Effector memory CD4-positive, alpha-beta T cell (primary cell): ENCODE data around the gene ERO1A.
"Not testable (repeated sequence)": the region's sequence is repeated elsewhere in the genome, so short reads cannot be mapped to it uniquely, and the experiment has no call there.

Source experiments
- DNase-seq, 3 donors: peaks; one replicate each; pipeline ENCODE4 v3.0.0-alpha.2; 2020
- H3K27ac ChIP-seq: 2 replicates; pipeline ENCODE4 v1.7.0; 2013; ENCODE audit warnings: mild to moderate bottlenecking, low read length, moderate library complexity; ENCODE audit not compliant: insufficient read depth, poor library complexity, severe bottlenecking
- H3K27me3 ChIP-seq: replicated peaks from 2 replicates; pipeline ENCODE4 v1.7.0; 2013; ENCODE audit warnings: mild to moderate bottlenecking, low read length; ENCODE audit not compliant: insufficient read depth, control insufficient read depth, poor library complexity, severe bottlenecking
- H3K36me3 ChIP-seq: 2 replicates; pipeline ENCODE4 v1.7.0; 2013; ENCODE audit warnings: mild to moderate bottlenecking, low read length, moderate library complexity; ENCODE audit not compliant: control insufficient read depth, insufficient read depth
- H3K4me1 ChIP-seq: 2 replicates; pipeline ENCODE4 v1.7.0; 2013; ENCODE audit warnings: low read length, mild to moderate bottlenecking; ENCODE audit not compliant: control insufficient read depth, insufficient read depth, poor library complexity, severe bottlenecking
- H3K4me3 ChIP-seq: 2 replicates; pipeline ENCODE4 v1.7.0; 2013; ENCODE audit warnings: low read length, low read depth, mild to moderate bottlenecking; ENCODE audit not compliant: insufficient read depth, poor library complexity, severe bottlenecking
- H3K9me3 ChIP-seq: 2 replicates; pipeline ENCODE4 v1.7.0; 2013; ENCODE audit warnings: mild to moderate bottlenecking, low read length, moderate library complexity; ENCODE audit not compliant: control insufficient read depth
- total RNA-seq, 3 donors: gene quantifications; one replicate each; lab custom pipeline; 2026; lab: John Stamatoyannopoulos, UW

The ERO1A gene
- total RNA-seq, result 89.0 to 143 (median 103) reads per million in 3 donors

- Histone ChIP-seq H3K36me3 (no peaks in the 10 kb centered on the region), H3K9me3 (no peaks in the 10 kb centered on the region), H3K27me3 (no peaks in the 10 kb centered on the region), H3K27ac (peak within 1 kb of the TSS; percentile 80), H3K4me1 (peaks cover 5% of the 10 kb centered on the region), H3K4me3 (peak within 1 kb of the TSS; percentile 93)
- DNase-seq, result peak; percentile 50 to 56 (median 54)
Observed at GRCh38 chr14:52695481-52696091, at the start of gene ERO1A. Gene ERO1A, minus strand, starts transcription at chr14:52695558. Its CDS starts 77 bp downstream, at chr14:52695481.

- H3K36me3 ChIP-seq, result peaks cover 6% of the 10 kb centered on the region
- H3K27ac ChIP-seq, result peak overlapping the region; percentile 63
- H3K4me1 ChIP-seq, result peaks cover 29% of the 10 kb centered on the region
- DNase-seq, result no peak
- no peaks in the 10 kb centered on the region for H3K9me3 ChIP-seq
- H3K27me3 ChIP-seq, result no peaks in the 10 kb centered on the region
- H3K4me3 ChIP-seq, result peak overlapping the region; percentile 2
Observed at GRCh38 chr14:52741865-52742264, 46.5 kb upstream of the ERO1A start.

GRCh38 chr14:52740751-52741150 is 45.4 kb upstream of the ERO1A start:
- H3K27ac ChIP-seq, result no peak overlapping the region
- no peak for DNase-seq
- H3K4me1 ChIP-seq, result peaks cover 33% of the 10 kb centered on the region
- no peaks in the 10 kb centered on the region for H3K36me3 ChIP-seq
- no peak overlapping the region for H3K4me3 ChIP-seq
- H3K27me3 ChIP-seq, result no peaks in the 10 kb centered on the region
- H3K9me3 ChIP-seq, result no peaks in the 10 kb centered on the region

GRCh38 chr14:52738409-52738808 is 43.1 kb upstream of the ERO1A start:
- Histone ChIP-seq H3K4me3 (no peak overlapping the region), H3K4me1 (peaks cover 21% of the 10 kb centered on the region), H3K9me3 (no peaks in the 10 kb centered on the region), H3K36me3 (peaks cover 8% of the 10 kb centered on the region), H3K27ac (no peak overlapping the region), H3K27me3 (no peaks in the 10 kb centered on the region)
- no peak for DNase-seq

GRCh38 chr14:52735921-52736489 is 40.6 kb upstream of the ERO1A start:
- Histone ChIP-seq H3K27me3 (no peaks in the 10 kb centered on the region), H3K27ac (no peak overlapping the region), H3K36me3 (peaks cover 11% of the 10 kb centered on the region), H3K4me1 (peaks cover 14% of the 10 kb centered on the region), H3K4me3 (no peak overlapping the region), H3K9me3 (no peaks in the 10 kb centered on the region)
- DNase-seq, result no peak

- no peak for DNase-seq
- peaks cover 11% of the 10 kb centered on the region for H3K36me3 ChIP-seq
- H3K27ac ChIP-seq, result no peak overlapping the region
- no peak overlapping the region for H3K4me3 ChIP-seq
- peaks cover 13% of the 10 kb centered on the region for H3K4me1 ChIP-seq
- no peaks in the 10 kb centered on the region for H3K9me3 ChIP-seq
- no peaks in the 10 kb centered on the region for H3K27me3 ChIP-seq
Observed at GRCh38 chr14:52733824-52734223, 38.5 kb upstream of the ERO1A start.

- H3K27ac ChIP-seq, result peak overlapping the region; percentile 88
- H3K27me3 ChIP-seq, result no peaks in the 10 kb centered on the region
- peaks cover 4% of the 10 kb centered on the region for H3K4me1 ChIP-seq
- H3K9me3 ChIP-seq, result no peaks in the 10 kb centered on the region
- peaks cover 14% of the 10 kb centered on the region for H3K36me3 ChIP-seq
- no peak for DNase-seq
- peak overlapping the region; percentile 99 for H3K4me3 ChIP-seq
Observed at GRCh38 chr14:52730709-52731111, 35.4 kb upstream of the ERO1A start.

- H3K4me3 ChIP-seq, result peak within 1 kb of the TSS; percentile 99
Observed at GRCh38 chr14:52729925-52730708, 34.8 kb upstream of the ERO1A start, which contains the start of gene STYX. Gene STYX, plus strand, starts transcription at chr14:52730166. Its CDS starts 309 bp downstream, at chr14:52730475.

GRCh38 chr14:52729585-52729924 is 34.2 kb upstream of the ERO1A start:
- no peaks in the 10 kb centered on the region for H3K9me3 ChIP-seq
- peak overlapping the region; percentile 88 for H3K27ac ChIP-seq
- peaks cover 4% of the 10 kb centered on the region for H3K4me1 ChIP-seq
- DNase-seq, result no peak
- H3K4me3 ChIP-seq, result peak overlapping the region; percentile 99
- H3K27me3 ChIP-seq, result no peaks in the 10 kb centered on the region
- H3K36me3 ChIP-seq, result peaks cover 21% of the 10 kb centered on the region

More at GRCh38 chr14:52729925-52730708, 34.8 kb upstream of the ERO1A start, which contains the start of gene STYX:
- DNase-seq, result peak; percentile 98 to 99 (median 98)
- Histone ChIP-seq H3K36me3 (peaks cover 16% of the 10 kb centered on the region), H3K4me1 (peaks cover 4% of the 10 kb centered on the region), H3K27me3 (no peaks in the 10 kb centered on the region), H3K27ac (peak within 1 kb of the TSS; percentile 88), H3K9me3 (no peaks in the 10 kb centered on the region)

- H3K27ac ChIP-seq, DNase-seq, H3K4me3 ChIP-seq, H3K4me1 ChIP-seq, H3K9me3 ChIP-seq, H3K27me3 ChIP-seq: not testable (repeated sequence)
- peaks cover 21% of the 10 kb centered on the region for H3K36me3 ChIP-seq
Observed at GRCh38 chr14:52729035-52729434, 33.7 kb upstream of the ERO1A start.
